GM19193 (cell line): Measurements from ENCODE around the gene TPM1.

ENCODE experiments used
- POLR2A ChIP-seq: IDR thresholded peaks from 4 replicates; pipeline ENCODE4 v1.6.1; 2011; ENCODE audit not compliant: insufficient read depth, insufficient read length; ENCODE audit errors: extremely low read depth

The TPM1 gene

GRCh38 chr15:63030101-63030551, 12.4 kb upstream of the TPM1 start:
- TF ChIP-seq POLR2A = no peak

- TF ChIP-seq POLR2A = no peak
These were observed 8.0 kb upstream of the TPM1 start for GRCh38 chr15:63034578-63034977.

GRCh38 chr15:63035253-63035652, 7.3 kb upstream of the TPM1 start:
- TF ChIP-seq POLR2A = no peak

- no peak for TF ChIP-seq POLR2A
These were observed 6.6 kb upstream of the TPM1 start for GRCh38 chr15:63035977-63036376.

- TF ChIP-seq POLR2A = no peak
These were observed 4.4 kb upstream of the TPM1 start for GRCh38 chr15:63037976-63038720.

GRCh38 chr15:63038926-63039673, 3.4 kb upstream of the TPM1 start:
- no peak for TF ChIP-seq POLR2A

GRCh38 chr15:63039811-63040210, 2.7 kb upstream of the TPM1 start:
- TF ChIP-seq POLR2A = no peak

GRCh38 chr15:63040509-63040908, 2.0 kb upstream of the TPM1 start:
- no peak for TF ChIP-seq POLR2A

- no peak for TF ChIP-seq POLR2A
These were observed 1.6 kb upstream of the TPM1 start for GRCh38 chr15:63040954-63041353.

GRCh38 chr15:63041402-63041973, 1.1 kb upstream of the TPM1 start:
- TF ChIP-seq POLR2A = no peak

- no peak for TF ChIP-seq POLR2A
These were observed 359 bp downstream of the TPM1 start for GRCh38 chr15:63042877-63043334.

GRCh38 chr15:63043335-63044076, 959 bp downstream of the TPM1 start:
- no peak for TF ChIP-seq POLR2A

GRCh38 chr15:63044077-63044644, 1.6 kb downstream of the TPM1 start:
- TF ChIP-seq POLR2A = no peak

GRCh38 chr15:63044645-63045464, 2.3 kb downstream of the TPM1 start:
- TF ChIP-seq POLR2A = no peak
